AG08395 (cell line): Measurements from ENCODE around the gene HDAC3.

ENCODE experiments used
- DNase-seq: peaks from one replicate; pipeline ENCODE4 v3.0.0; 2012; ENCODE audit warnings: mixed read lengths, low spot score

Gene HDAC3

GRCh38 chr5:141602606-141603005 is 34.0 kb downstream of the HDAC3 start:
- no peak for DNase-seq

- peak; percentile 51 for DNase-seq
Observed at GRCh38 chr5:141598391-141599345, 38.0 kb downstream of the HDAC3 start.

- DNase-seq = no peak
Observed at GRCh38 chr5:141597814-141598213, 38.8 kb downstream of the HDAC3 start.

GRCh38 chr5:141597394-141597793 is 39.3 kb downstream of the HDAC3 start:
- DNase-seq = no peak

GRCh38 chr5:141596867-141597266 is 39.8 kb downstream of the HDAC3 start:
- no peak for DNase-seq

GRCh38 chr5:141590127-141590526 is 46.5 kb downstream of the HDAC3 start:
- DNase-seq = no peak

- DNase-seq = no peak
Observed at GRCh38 chr5:141586246-141586645, 50.4 kb downstream of the HDAC3 start.

- no peak for DNase-seq
Observed at GRCh38 chr5:141585594-141585993, 51.1 kb downstream of the HDAC3 start.

GRCh38 chr5:141574122-141574510 is 62.5 kb downstream of the HDAC3 start:
- no peak for DNase-seq

GRCh38 chr5:141573489-141574121 is 63.0 kb downstream of the HDAC3 start:
- no peak for DNase-seq
